ENCODE results near the gene RASIP1.

DNA sequence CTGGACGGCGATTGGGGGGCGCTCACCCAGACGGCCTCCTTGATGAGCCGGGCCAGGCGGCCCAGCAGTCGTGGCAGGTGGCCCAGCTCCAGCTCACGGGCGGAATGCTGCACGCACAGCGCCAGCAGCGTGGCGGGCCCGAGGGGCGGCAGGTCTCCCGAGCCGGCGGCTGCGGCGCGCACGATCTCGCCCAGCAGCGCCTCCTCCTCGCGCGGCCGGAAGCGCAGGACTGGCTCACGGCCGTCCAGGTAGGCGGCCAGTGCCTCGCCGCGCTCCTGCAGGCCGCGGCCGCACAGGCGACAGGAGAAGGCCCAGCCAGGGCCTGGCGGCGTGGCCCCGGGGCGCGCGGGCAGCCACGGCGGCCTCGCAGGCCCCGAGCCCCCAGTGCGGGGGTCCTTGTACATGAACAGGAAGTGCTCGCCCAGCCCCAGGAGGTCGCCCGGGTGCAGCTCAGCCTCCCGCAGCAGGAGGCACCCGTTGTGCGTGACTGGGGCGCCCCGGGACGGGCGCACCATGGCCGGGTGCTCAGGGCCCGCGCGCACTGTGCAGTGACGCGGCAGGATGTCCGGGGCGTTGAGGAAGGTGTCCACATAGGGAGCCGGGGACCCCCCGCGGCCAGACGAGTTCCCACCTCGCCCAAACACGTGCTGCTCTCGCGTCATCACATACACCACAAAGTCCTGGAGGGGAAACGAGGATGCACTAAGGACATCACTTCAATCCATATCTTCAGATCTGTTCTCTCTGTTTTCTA lies 11.3 kb downstream of the RASIP1 start:
- TF ChIP-seq POLR2A (IDR thresholded peaks at IDR 0.05; ENCODE audit: low read length), result no peak
- TF ChIP-seq GATA1 (IDR thresholded peaks at IDR 0.05; ENCODE audit: low read depth, low read length), result no peak

Data from erythroblast (primary cell).